HepG2 (cell line): ENCODE measurements around the gene RABGAP1. TPM values are rescaled to one million over a fixed set of nuclear protein-coding genes. Genes with fewer than 3 reads are reported as not detected.
A peak's percentile ranks its signal among the peaks of the same experiment; 100 is the strongest.

ENCODE experiments used
- ARID5B ChIP-seq: IDR thresholded peaks from 2 replicates; pipeline ENCODE4 v1.4.0; 2020; ENCODE audit warnings: mild to moderate bottlenecking, missing genetic modification reagents
- CERS6 ChIP-seq: sonication (generic); formaldehyde crosslinking; IDR thresholded peaks from 2 replicates; pipeline ENCODE4 v1.5.0; 2020; ENCODE audit warnings: missing genetic modification reagents
- CREM ChIP-seq, 2 experiments: sonication (generic) in 1 of 2; formaldehyde crosslinking in 1 of 2; IDR thresholded peaks; 2 replicates each; pipeline versions ENCODE4 v1.4.0 to v1.6.1; 2016 to 2020; ENCODE audit warnings: antibody characterized with exemption in 1 of 2, mild to moderate bottlenecking in 1 of 2, missing genetic modification reagents in 1 of 2
- DZIP1 ChIP-seq: sonication (generic); formaldehyde crosslinking; IDR thresholded peaks from 2 replicates; pipeline ENCODE4 v1.5.0; 2020; ENCODE audit warnings: mild to moderate bottlenecking, missing genetic modification reagents
- FOXK1 ChIP-seq: sonication (generic); formaldehyde crosslinking; IDR thresholded peaks from 2 replicates; pipeline ENCODE4 v1.4.0; 2020; ENCODE audit warnings: low read depth, missing genetic modification reagents, borderline replicate concordance
- NFKB2 ChIP-seq: sonication (generic); formaldehyde crosslinking; IDR thresholded peaks from 2 replicates; pipeline ENCODE4 v1.4.0; 2020; ENCODE audit warnings: missing genetic modification reagents, borderline replicate concordance
- PITX1 ChIP-seq: sonication (generic); formaldehyde crosslinking; IDR thresholded peaks from 2 replicates; pipeline ENCODE4 v1.5.1; 2020; ENCODE audit warnings: mild to moderate bottlenecking, missing genetic modification reagents
- REXO4 ChIP-seq: sonication (generic); formaldehyde crosslinking; IDR thresholded peaks from 2 replicates; pipeline ENCODE4 v1.8.0; 2022; ENCODE audit warnings: missing genetic modification reagents, mild to moderate bottlenecking, borderline replicate concordance
- RNF2 ChIP-seq: fragments of 450-650 bp; conservative IDR thresholded peaks from 2 replicates; pipeline ENCODE4 v1.6.1; 2016; ENCODE audit warnings: low read depth
- SYNCRIP ChIP-seq: fragments of 200-400 bp; formaldehyde crosslinking; IDR thresholded peaks from 2 replicates; pipeline ENCODE4 v1.6.1; 2018; ENCODE audit warnings: mild to moderate bottlenecking, low read depth, low read length; ENCODE audit not compliant: insufficient read depth
- TEAD2 ChIP-seq: sonication (generic); formaldehyde crosslinking; IDR thresholded peaks from 2 replicates; pipeline ENCODE4 v1.9.0; 2021; ENCODE audit warnings: missing genetic modification reagents
- ZBTB2 ChIP-seq: sonication (generic); formaldehyde crosslinking; IDR thresholded peaks from 2 replicates; pipeline ENCODE4 v1.8.0; 2022; ENCODE audit warnings: low read depth, missing genetic modification reagents
- ZNF180 ChIP-seq: sonication (generic); formaldehyde crosslinking; IDR thresholded peaks from 2 replicates; pipeline ENCODE4 v1.4.0; 2020; ENCODE audit warnings: low read depth, missing genetic modification reagents, borderline replicate concordance
- ZNF225 ChIP-seq: sonication (generic); formaldehyde crosslinking; IDR thresholded peaks from 2 replicates; pipeline ENCODE4 v1.4.0; 2020; ENCODE audit warnings: mild to moderate bottlenecking, missing genetic modification reagents
- ZNF550 ChIP-seq: sonication (generic); formaldehyde crosslinking; IDR thresholded peaks from 2 replicates; pipeline ENCODE4 v1.4.0; 2020; ENCODE audit warnings: mild to moderate bottlenecking, missing genetic modification reagents, borderline replicate concordance
- ZNF747 ChIP-seq: sonication (generic); formaldehyde crosslinking; IDR thresholded peaks from 2 replicates; pipeline ENCODE4 v1.8.1; 2023; ENCODE audit warnings: missing genetic modification reagents, mild to moderate bottlenecking, borderline replicate concordance
- ZSCAN20 ChIP-seq: sonication (generic); formaldehyde crosslinking; IDR thresholded peaks from 2 replicates; pipeline ENCODE4 v1.4.0; 2020; ENCODE audit warnings: missing genetic modification reagents, mild to moderate bottlenecking, borderline replicate concordance
- polyA plus RNA-seq, 8 experiments: library from polyadenylated mRNA; depleted of rRNA in 3 of 8; stranded (reverse) in 7 of 8; unstranded in 1 of 8; fragments of >200 nt; fragmentation: Illumina TruSeq in 4 of 8; extraction: Trizol in 4 of 8; gene quantifications; 2 replicates each; pipeline versions ENCODE4 v1.2.1 to v1.2.3, GENCODE V29; 2011 to 2016; ENCODE audit warnings: low read depth in 4 of 8, missing spikeins in 1 of 8, mixed read lengths in 1 of 8; ENCODE audit not compliant: insufficient read depth in 1 of 8
- total RNA-seq, 5 experiments: library from RNA; depleted of rRNA; stranded (reverse); fragments of >200 nt; fragmentation: Illumina TruSeq; extraction: Trizol; gene quantifications; 2 replicates each; pipeline ENCODE4 v1.2.3, GENCODE V29; 2016; ENCODE audit warnings: low read depth in 1 of 5
- TF ChIP-seq, protein P1 (sequence below): sonication (generic); formaldehyde crosslinking; IDR thresholded peaks from 2 replicates; pipeline ENCODE4 v1.4.0; 2020; ENCODE audit warnings: missing genetic modification reagents
- TF ChIP-seq, protein P2 (sequence below): sonication (generic); formaldehyde crosslinking; IDR thresholded peaks from 2 replicates; pipeline ENCODE4 v1.8.0; 2022; ENCODE audit warnings: mild to moderate bottlenecking, missing genetic modification reagents

The RABGAP1 gene
- total and polyA plus RNA-seq, 2 of the 13 experiments (the other 11 are each of a cell fraction or from before 2014, with no cell fraction given) = 19.1 to 19.3 TPM

- TF ChIP-seq CREM (IDR thresholded peaks at IDR 0.05) (0 out of 2 replicates have a peak, but pooled peaks have one; percentile 16), CREM (CRISPR knock-in tag; IDR thresholded peaks at IDR 0.05) (no peak), ZBTB2 (no peak), CERS6 (no peak), PITX1 (CRISPR knock-in tag) (no peak), RNF2 (no peak), SYNCRIP (no peak), ZNF550 (CRISPR knock-in tag) (no peak), DZIP1 (CRISPR knock-in tag) (no peak), FOXK1 (CRISPR knock-in tag) (peak; percentile 70; the same call in 1 of the 2 replicates), ARID5B (CRISPR knock-in tag) (peak; percentile 87), ZNF180 (CRISPR knock-in tag) (no peak), ZNF225 (CRISPR knock-in tag) (no peak), NFKB2 (CRISPR knock-in tag) (no peak), ZSCAN20 (CRISPR knock-in tag) (no peak), ZNF747 (CRISPR knock-in tag) (no peak), TEAD2 (CRISPR knock-in tag) (no peak), REXO4 (CRISPR knock-in tag) (no peak)
- TF ChIP-seq, protein P1, sequence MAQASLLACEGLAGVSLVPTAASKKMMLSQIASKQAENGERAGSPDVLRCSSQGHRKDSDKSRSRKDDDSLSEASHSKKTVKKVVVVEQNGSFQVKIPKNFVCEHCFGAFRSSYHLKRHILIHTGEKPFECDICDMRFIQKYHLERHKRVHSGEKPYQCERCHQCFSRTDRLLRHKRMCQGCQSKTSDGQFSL (CRISPR knock-in tag) = no peak
- TF ChIP-seq, protein P2, sequence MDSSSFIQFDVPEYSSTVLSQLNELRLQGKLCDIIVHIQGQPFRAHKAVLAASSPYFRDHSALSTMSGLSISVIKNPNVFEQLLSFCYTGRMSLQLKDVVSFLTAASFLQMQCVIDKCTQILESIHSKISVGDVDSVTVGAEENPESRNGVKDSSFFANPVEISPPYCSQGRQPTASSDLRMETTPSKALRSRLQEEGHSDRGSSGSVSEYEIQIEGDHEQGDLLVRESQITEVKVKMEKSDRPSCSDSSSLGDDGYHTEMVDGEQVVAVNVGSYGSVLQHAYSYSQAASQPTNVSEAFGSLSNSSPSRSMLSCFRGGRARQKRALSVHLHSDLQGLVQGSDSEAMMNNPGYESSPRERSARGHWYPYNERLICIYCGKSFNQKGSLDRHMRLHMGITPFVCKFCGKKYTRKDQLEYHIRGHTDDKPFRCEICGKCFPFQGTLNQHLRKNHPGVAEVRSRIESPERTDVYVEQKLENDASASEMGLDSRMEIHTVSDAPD = no peak
These were observed 4.4 kb upstream of the RABGAP1 start (continued) for GRCh38 chr9:122936464-122936863.
